Naive thymus-derived CD4-positive, alpha-beta T cell (primary cell): ENCODE results near the gene TMEM132D. TPM values are rescaled to one million over a fixed set of nuclear protein-coding genes. Genes with fewer than 3 reads are reported as not detected.

Experiments used
- ATAC-seq: fragments of 150-1000 bp; cut with Tn5 transposase; 2 replicates; pipeline ENCODE4 v1.10.0; 2021; ENCODE audit warnings: mild to moderate bottlenecking, moderate library complexity
- CTCF ChIA-PET: fragments of 350-600 bp; sonication (Branson Sonifier 250); formaldehyde crosslinking; loops from one replicate; lab custom pipeline; 2021; ENCODE audit warnings: antibody characterized with exemption; lab: Charles Lee
- POLR2A ChIA-PET: fragments of 350-600 bp; sonication (Branson Sonifier 250); formaldehyde crosslinking; loops from one replicate; lab custom pipeline; 2021; ENCODE audit warnings: antibody characterized with exemption, inconsistent platforms; lab: Charles Lee
- DNase-seq, 9 donors: peaks; one replicate each; pipeline versions ENCODE4 v3.0.0 to v3.0.0-alpha.2; 2020 to 2022; ENCODE audit warnings: mixed read lengths in 1 of 9
- H3K27ac ChIP-seq: one replicate; pipeline ENCODE4 v1.7.0; 2013; ENCODE audit warnings: mild to moderate bottlenecking, low read depth, low read length, moderate library complexity
- H3K27me3 ChIP-seq, 2 donors: one replicate each; pipeline ENCODE4 v1.7.0; 2013; ENCODE audit warnings: low read length in 2 of 2, mild to moderate bottlenecking in 2 of 2, moderate library complexity in 2 of 2; ENCODE audit not compliant: control insufficient read depth in 2 of 2, insufficient read depth in 2 of 2
- H3K36me3 ChIP-seq, 3 experiments: 1 replicate in 2 of 3; 2 replicates in 1 of 3; pipeline ENCODE4 v1.7.0; 2013; ENCODE audit warnings: low read length in 3 of 3, mild to moderate bottlenecking in 3 of 3, moderate library complexity in 1 of 3; ENCODE audit not compliant: insufficient read depth in 3 of 3, control insufficient read depth in 2 of 3
- H3K4me1 ChIP-seq, 2 donors: one replicate each; pipeline ENCODE4 v1.7.0; 2013; ENCODE audit warnings: low read length in 2 of 2, mild to moderate bottlenecking in 2 of 2, moderate library complexity in 1 of 2; ENCODE audit not compliant: control insufficient read depth in 2 of 2, insufficient read depth in 2 of 2
- H3K4me3 ChIP-seq: 2 replicates; pipeline ENCODE4 v1.7.0; 2013; ENCODE audit warnings: mild to moderate bottlenecking, low read length
- H3K9me3 ChIP-seq, 3 experiments: 1 replicate in 2 of 3; 2 replicates in 1 of 3; pipeline ENCODE4 v1.7.0; 2013; ENCODE audit warnings: low read length in 3 of 3; ENCODE audit not compliant: control insufficient read depth in 2 of 3
- H3K27ac Mint-ChIP-seq, 9 donors: one replicate each; pipeline ENCODE4 v1.8.0; 2020 to 2022; ENCODE audit warnings: mixed read lengths in 9 of 9, mild to moderate bottlenecking in 8 of 9, moderate library complexity in 5 of 9, inconsistent platforms in 2 of 9
- H3K27me3 Mint-ChIP-seq, 5 donors: one replicate each; pipeline ENCODE4 v1.8.0; 2021 to 2022; ENCODE audit warnings: mixed read lengths in 5 of 5, mild to moderate bottlenecking in 1 of 5
- H3K36me3 Mint-ChIP-seq, 5 donors: one replicate each; pipeline ENCODE4 v1.8.0; 2020 to 2022; ENCODE audit warnings: mixed read lengths in 5 of 5, mild to moderate bottlenecking in 3 of 5, inconsistent platforms in 1 of 5
- H3K4me1 Mint-ChIP-seq, 7 donors: one replicate each; pipeline ENCODE4 v1.8.0; 2020 to 2022; ENCODE audit warnings: mixed read lengths in 7 of 7, mild to moderate bottlenecking in 3 of 7, inconsistent platforms in 1 of 7
- H3K4me3 Mint-ChIP-seq, 10 donors: one replicate each; pipeline ENCODE4 v1.8.0; 2020 to 2022; ENCODE audit warnings: mild to moderate bottlenecking in 10 of 10, mixed read lengths in 10 of 10, moderate library complexity in 6 of 10, inconsistent platforms in 2 of 10
- H3K9me3 Mint-ChIP-seq, 11 donors: one replicate each; pipeline ENCODE4 v1.8.0; 2020 to 2022; ENCODE audit warnings: mixed read lengths in 11 of 11, mild to moderate bottlenecking in 4 of 11, inconsistent platforms in 1 of 11, moderate library complexity in 1 of 11
- intact Hi-C, 2 donors: fragments of 100-400 bp; cut with micrococcal nuclease; formaldehyde crosslinking; loops; one replicate each; pipeline ENCODE4 v1.15.1; 2023
- polyA plus RNA-seq, 2 donors: library from polyadenylated mRNA; unstranded; fragments of 300-500 nt; fragmentation: Illumina TruSeq; gene quantifications; one replicate each; pipeline ENCODE4 v1.2.3, GENCODE V29; 2021
- total RNA-seq, 6 experiments: library from RNA in 5 of 6; stranded (reverse) in 5 of 6; gene quantifications; 1 replicate in 5 of 6; 2 replicates in 1 of 6; pipeline ENCODE4 v1.2.3 and lab custom pipeline; 2021 to 2026

TMEM132D gene
- total and polyA plus RNA-seq, 7 experiments from 2014 or later: not detected

DNA sequence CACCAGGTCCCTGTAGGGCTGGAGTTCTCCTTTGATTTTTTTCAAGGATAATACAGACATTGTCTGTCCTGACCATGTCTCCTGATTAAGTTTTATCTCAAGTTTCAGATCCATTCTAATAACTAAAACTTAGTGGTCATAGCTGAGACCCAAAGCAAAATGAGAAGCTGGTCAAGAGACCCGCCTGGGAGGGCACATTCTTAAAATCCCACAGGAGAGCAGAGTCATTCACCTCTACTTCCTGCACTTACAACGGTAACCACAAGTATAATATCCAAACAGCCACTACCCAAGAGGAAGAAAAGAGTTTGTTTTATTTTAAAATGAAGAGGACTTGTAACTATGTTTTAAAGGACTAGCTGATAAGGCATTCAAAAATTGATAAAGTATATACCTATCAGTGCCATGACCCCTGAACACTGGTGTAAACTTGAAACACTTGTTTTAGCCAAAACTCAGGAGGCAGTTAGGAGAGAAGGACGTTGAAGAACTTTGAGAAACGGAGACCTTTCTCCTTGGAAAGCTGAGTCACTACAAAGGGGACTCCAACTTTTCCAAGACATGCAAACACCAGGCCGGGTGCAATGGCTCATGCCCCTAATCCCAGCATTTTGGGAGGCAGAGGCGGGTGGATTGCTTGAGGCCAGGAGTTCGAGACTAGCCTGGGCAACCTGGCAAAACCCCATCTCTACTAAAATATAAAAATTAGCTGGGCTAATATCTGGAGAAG is 572.3 kb downstream of the TMEM132D start:
- H3K36me3 ChIP-seq: no peaks in the 10 kb centered on the region
- no peaks in the 10 kb centered on the region for H3K27me3 ChIP-seq
- CTCF ChIA-PET: no interaction called here
- DNase-seq (no peak), ATAC-seq (no peak)
- peaks cover 0 to 4% (median 0%) of the 10 kb centered on the region in 5 donors for H3K36me3 Mint-ChIP-seq
- H3K27ac Mint-ChIP-seq: no peak overlapping the region
- H3K27me3 Mint-ChIP-seq: peaks cover 0 to 3% (median 0%) of the 10 kb centered on the region in 5 donors
- peaks cover 0 to 19% (median 7%) of the 10 kb centered on the region in 11 donors for H3K9me3 Mint-ChIP-seq
- H3K4me3 ChIP-seq: no peak overlapping the region
- intact Hi-C loops: no loop called here
- H3K9me3 ChIP-seq: peaks cover 0 to 9% (median 0%) of the 10 kb centered on the region in 3 experiments
- H3K4me1 ChIP-seq: no peaks in the 10 kb centered on the region
- H3K27ac ChIP-seq: no peak overlapping the region
- no peak overlapping the region for H3K4me3 Mint-ChIP-seq
- H3K4me1 Mint-ChIP-seq: no peaks in the 10 kb centered on the region
- POLR2A ChIA-PET: no interaction called here

DNA sequence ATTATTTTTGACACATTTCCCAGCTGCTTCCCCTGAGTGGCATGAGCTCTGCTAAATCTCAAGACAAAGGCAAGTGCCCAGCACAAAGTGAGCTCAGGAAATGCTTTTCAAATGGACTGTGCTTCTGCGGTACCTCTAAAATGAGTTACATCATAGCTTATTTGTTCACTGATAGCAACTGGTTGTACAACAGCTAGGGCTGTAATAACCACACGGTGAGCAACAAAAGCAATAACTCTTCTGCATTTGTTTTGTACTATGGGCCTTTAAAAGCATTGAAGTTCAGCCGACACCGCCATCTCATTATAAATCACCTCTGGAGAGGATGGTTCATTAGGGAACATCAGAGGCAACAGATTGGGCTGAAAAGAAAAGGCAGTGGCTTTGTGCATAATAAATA is 575.6 kb downstream of the TMEM132D start:
- Histone ChIP-seq H3K27ac (no peak overlapping the region), H3K4me1 (no peaks in the 10 kb centered on the region), H3K36me3 (no peaks in the 10 kb centered on the region), H3K27me3 (no peaks in the 10 kb centered on the region), H3K4me3 (no peak overlapping the region), H3K9me3 (no peaks in the 10 kb centered on the region)
- H3K4me3 Mint-ChIP-seq: no peak overlapping the region
- ATAC-seq: no peak
- H3K36me3 Mint-ChIP-seq: peaks cover 0 to 4% (median 0%) of the 10 kb centered on the region in 5 donors
- H3K4me1 Mint-ChIP-seq: no peaks in the 10 kb centered on the region
- POLR2A ChIA-PET: no interaction called here
- no peak overlapping the region for H3K27ac Mint-ChIP-seq
- peaks cover 0 to 11% (median 4%) of the 10 kb centered on the region in 11 donors for H3K9me3 Mint-ChIP-seq
- no peak for DNase-seq
- CTCF ChIA-PET: no interaction called here
- H3K27me3 Mint-ChIP-seq: peaks cover 0 to 3% (median 0%) of the 10 kb centered on the region in 5 donors
- intact Hi-C loops: no loop called here

DNA sequence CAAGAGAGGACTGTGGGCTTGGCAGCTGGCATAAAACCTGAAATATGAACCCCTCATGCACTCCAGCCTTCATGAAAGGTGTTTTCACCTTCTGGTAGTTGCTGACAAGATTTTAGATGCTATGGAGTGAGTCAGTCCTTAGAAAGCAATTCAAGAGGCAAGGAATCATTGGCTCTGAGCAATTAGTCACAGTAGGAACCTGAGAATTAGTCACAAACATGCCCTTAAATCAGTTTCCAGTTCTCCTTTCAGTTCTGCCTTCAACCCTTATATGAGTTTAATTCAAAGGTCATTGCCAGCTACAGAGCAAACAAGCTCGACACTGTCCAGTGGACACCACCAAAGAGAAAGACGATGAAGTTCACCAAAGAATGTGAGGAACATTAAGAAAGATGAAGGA is 578.3 kb downstream of the TMEM132D start:
- DNase-seq (no peak), ATAC-seq (no peak)
- H3K4me3 Mint-ChIP-seq: no peak overlapping the region
- peaks cover 0 to 7% (median 0%) of the 10 kb centered on the region in 11 donors for H3K9me3 Mint-ChIP-seq
- no peaks in the 10 kb centered on the region for H3K4me1 Mint-ChIP-seq
- Histone ChIP-seq H3K27ac (no peak overlapping the region), H3K4me1 (no peaks in the 10 kb centered on the region), H3K9me3 (no peaks in the 10 kb centered on the region), H3K4me3 (no peak overlapping the region), H3K27me3 (no peaks in the 10 kb centered on the region), H3K36me3 (no peaks in the 10 kb centered on the region)
- H3K36me3 Mint-ChIP-seq: peaks cover 0 to 4% (median 0%) of the 10 kb centered on the region in 5 donors
- no peak overlapping the region for H3K27ac Mint-ChIP-seq
- H3K27me3 Mint-ChIP-seq: peaks cover 0 to 3% (median 0%) of the 10 kb centered on the region in 5 donors
- ChIA-PET POLR2A (no interaction called here), CTCF (no interaction called here)
- intact Hi-C loops: no loop called here

DNA sequence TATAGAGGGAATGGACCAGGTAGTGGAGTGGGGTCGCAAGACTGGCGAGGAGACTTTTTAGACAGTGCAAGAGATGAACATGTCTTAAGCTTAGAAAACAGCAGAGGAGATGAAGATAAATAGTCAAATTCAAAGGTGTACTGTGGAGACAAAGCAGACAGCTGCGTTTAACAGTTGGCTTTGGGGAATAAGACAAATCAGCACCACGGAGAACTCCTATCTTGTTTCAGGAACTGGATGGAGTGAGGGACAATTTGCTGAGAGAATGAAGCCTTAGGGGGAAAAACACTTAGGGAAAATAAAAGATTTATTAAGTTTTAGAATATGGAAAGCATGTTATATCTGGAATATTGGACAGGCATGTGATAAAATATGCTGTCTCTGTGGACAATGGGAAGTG is 591.8 kb downstream of the TMEM132D start:
- Mint-ChIP-seq H3K4me3 (no peak overlapping the region), H3K27ac (no peak overlapping the region), H3K27me3 (no peaks in the 10 kb centered on the region), H3K9me3 (peaks cover 0 to 24% (median 14%) of the 10 kb centered on the region in 11 donors), H3K36me3 (no peaks in the 10 kb centered on the region), H3K4me1 (no peaks in the 10 kb centered on the region)
- no peaks in the 10 kb centered on the region for H3K9me3 ChIP-seq
- DNase-seq (no peak), ATAC-seq (no peak)
- H3K4me1 ChIP-seq: no peaks in the 10 kb centered on the region
- intact Hi-C loops: no loop called here
- H3K27ac ChIP-seq: no peak overlapping the region
- H3K27me3 ChIP-seq: no peaks in the 10 kb centered on the region
- ChIA-PET CTCF (no interaction called here), POLR2A (no interaction called here)
- H3K36me3 ChIP-seq: no peaks in the 10 kb centered on the region
- no peak overlapping the region for H3K4me3 ChIP-seq

DNA sequence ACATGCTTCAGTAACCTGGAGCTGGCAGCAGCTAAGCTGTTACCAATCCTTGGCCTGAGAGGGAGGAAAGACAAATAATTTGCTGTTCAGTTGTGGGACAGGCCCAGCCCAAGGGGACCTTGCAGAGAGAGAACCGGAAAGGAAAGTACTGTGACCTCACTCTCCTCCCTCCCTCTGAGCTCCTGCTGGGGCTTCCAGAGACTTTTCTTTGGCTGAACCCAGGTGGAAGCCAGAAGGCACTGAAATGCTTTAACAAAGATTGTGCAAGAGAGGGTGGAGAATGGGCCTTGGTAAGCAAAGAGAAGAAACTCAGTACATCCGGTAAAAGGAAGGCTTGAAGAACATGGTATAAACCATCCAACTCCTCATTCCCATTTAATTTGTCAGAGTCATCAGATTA is 593.5 kb downstream of the TMEM132D start:
- POLR2A ChIA-PET: no interaction called here
- no peak overlapping the region for H3K4me3 Mint-ChIP-seq
- no peaks in the 10 kb centered on the region for H3K36me3 Mint-ChIP-seq
- CTCF ChIA-PET: no interaction called here
- intact Hi-C loops: no loop called here
- Histone ChIP-seq H3K27me3 (no peaks in the 10 kb centered on the region), H3K36me3 (no peaks in the 10 kb centered on the region), H3K9me3 (no peaks in the 10 kb centered on the region), H3K4me3 (no peak overlapping the region), H3K4me1 (no peaks in the 10 kb centered on the region), H3K27ac (no peak overlapping the region)
- ATAC-seq: no peak
- DNase-seq: no peak
- H3K9me3 Mint-ChIP-seq: peaks cover 0 to 13% (median 5%) of the 10 kb centered on the region in 11 donors
- H3K27ac Mint-ChIP-seq: no peak overlapping the region
- no peaks in the 10 kb centered on the region for H3K27me3 Mint-ChIP-seq
- H3K4me1 Mint-ChIP-seq: no peaks in the 10 kb centered on the region

DNA sequence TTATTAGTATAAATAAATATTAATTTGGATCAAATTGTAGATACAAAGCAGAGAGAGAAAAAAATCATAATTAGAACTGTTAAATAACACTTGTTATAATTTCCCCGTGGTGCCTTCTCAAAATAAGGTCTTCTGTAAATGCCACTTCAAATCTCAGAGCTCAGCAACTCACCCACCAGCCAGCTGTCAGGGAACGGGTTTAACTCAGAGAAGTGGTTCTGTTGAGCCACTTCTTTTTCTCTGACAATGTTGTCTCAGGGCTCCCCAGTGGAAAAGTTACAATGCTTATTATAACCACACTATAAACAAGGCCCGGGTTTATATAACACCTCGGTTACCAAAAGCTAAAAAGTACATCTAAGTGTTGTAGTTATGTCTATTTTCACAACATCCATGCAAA is 598.0 kb downstream of the TMEM132D start:
- DNase-seq (no peak), ATAC-seq (no peak)
- CTCF ChIA-PET: no interaction called here
- POLR2A ChIA-PET: no interaction called here
- Histone ChIP-seq H3K36me3 (no peaks in the 10 kb centered on the region), H3K4me1 (no peaks in the 10 kb centered on the region), H3K9me3 (no peaks in the 10 kb centered on the region), H3K27ac (no peak overlapping the region), H3K27me3 (no peaks in the 10 kb centered on the region), H3K4me3 (no peak overlapping the region)
- Mint-ChIP-seq H3K9me3 (peaks cover 2 to 24% (median 6%) of the 10 kb centered on the region in 11 donors), H3K4me3 (no peak overlapping the region), H3K27me3 (no peaks in the 10 kb centered on the region), H3K27ac (no peak overlapping the region), H3K4me1 (no peaks in the 10 kb centered on the region), H3K36me3 (no peaks in the 10 kb centered on the region)
- intact Hi-C loops: no loop called here

DNA sequence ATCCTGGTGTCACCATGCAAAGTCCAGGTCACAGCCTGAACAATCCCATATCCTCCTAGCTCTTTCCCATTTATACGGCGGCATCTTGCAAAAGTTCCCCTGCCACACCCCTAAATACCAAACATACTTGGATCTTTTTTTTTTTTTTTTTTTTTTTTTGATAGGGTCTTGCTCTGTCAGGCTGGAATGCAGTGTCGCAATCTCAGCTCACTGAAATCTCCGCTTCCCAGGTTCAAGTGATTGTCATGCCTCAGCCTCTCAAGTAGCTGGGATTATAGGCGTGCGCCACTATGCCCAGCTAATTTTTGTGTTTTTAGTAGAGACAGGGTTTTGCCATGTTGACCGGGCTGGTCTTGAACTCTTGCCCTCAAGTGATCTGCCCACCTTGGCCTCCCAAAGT is 599.3 kb downstream of the TMEM132D start:
- Histone ChIP-seq H3K27me3 (no peaks in the 10 kb centered on the region), H3K4me3 (no peak overlapping the region), H3K36me3 (no peaks in the 10 kb centered on the region), H3K9me3 (no peaks in the 10 kb centered on the region), H3K27ac (no peak overlapping the region), H3K4me1 (no peaks in the 10 kb centered on the region)
- ATAC-seq: no peak
- no peak overlapping the region for H3K4me3 Mint-ChIP-seq
- no peak overlapping the region for H3K27ac Mint-ChIP-seq
- H3K4me1 Mint-ChIP-seq: no peaks in the 10 kb centered on the region
- intact Hi-C loops: no loop called here
- H3K27me3 Mint-ChIP-seq: no peaks in the 10 kb centered on the region
- H3K9me3 Mint-ChIP-seq: peaks cover 2 to 21% (median 7%) of the 10 kb centered on the region in 11 donors
- POLR2A ChIA-PET: no interaction called here
- CTCF ChIA-PET: no interaction called here
- no peak for DNase-seq
- H3K36me3 Mint-ChIP-seq: no peaks in the 10 kb centered on the region
